HG02970 (cell line): ENCODE measurements around the gene PAGE1.
"Not testable (repeated sequence)": the region's sequence is repeated elsewhere in the genome, so short reads cannot be mapped to it uniquely, and the experiment has no call there.

Experiments used
- ATAC-seq: cut with Tn5 transposase; IDR thresholded peaks from one replicate; pipeline ENCODE4 v1.9.1; 2021; ENCODE audit warnings: mild to moderate bottlenecking, moderate library complexity, moderate number of reproducible peaks; ENCODE audit not compliant: unreplicated experiment, low FRiP score

Gene PAGE1

GRCh38 chrX:49695276-49696180, at the start of gene PAGE1:
Gene PAGE1 (minus strand): TSS chrX:49695984. CDS start chrX:49694770, 1,214 bp downstream.
- no peak for ATAC-seq

- not testable (repeated sequence) for ATAC-seq
Measured at GRCh38 chrX:49741501-49741900, 45.7 kb upstream of the PAGE1 start.

- ATAC-seq: no peak
Measured at GRCh38 chrX:49727847-49728246, 32.1 kb upstream of the PAGE1 start.

GRCh38 chrX:49726966-49727365, 31.2 kb upstream of the PAGE1 start:
- no peak for ATAC-seq

GRCh38 chrX:49725923-49726904, 30.4 kb upstream of the PAGE1 start:
- ATAC-seq: no peak

GRCh38 chrX:49725401-49725800, 29.6 kb upstream of the PAGE1 start:
- ATAC-seq: no peak

GRCh38 chrX:49720106-49720505, 24.3 kb upstream of the PAGE1 start:
- ATAC-seq: not testable (repeated sequence)

GRCh38 chrX:49712577-49712976, 16.8 kb upstream of the PAGE1 start:
- no peak for ATAC-seq

- no peak for ATAC-seq
Measured at GRCh38 chrX:49710744-49711319, 15.0 kb upstream of the PAGE1 start.

GRCh38 chrX:49704691-49705404, 9.1 kb upstream of the PAGE1 start:
- no peak for ATAC-seq

GRCh38 chrX:49701933-49702332, 6.1 kb upstream of the PAGE1 start:
- no peak for ATAC-seq

- ATAC-seq: no peak
Measured at GRCh38 chrX:49701323-49701722, 5.5 kb upstream of the PAGE1 start.

- no peak for ATAC-seq
Measured at GRCh38 chrX:49675075-49675719, 20.6 kb downstream of the PAGE1 start.

- no peak for ATAC-seq
Measured at GRCh38 chrX:49673394-49673793, 22.4 kb downstream of the PAGE1 start.

GRCh38 chrX:49664824-49665223, 31.0 kb downstream of the PAGE1 start:
- ATAC-seq: no peak

GRCh38 chrX:49661881-49662280, 33.9 kb downstream of the PAGE1 start:
- ATAC-seq: no peak

- ATAC-seq: no peak
Measured at GRCh38 chrX:49659771-49660170, 36.0 kb downstream of the PAGE1 start.

GRCh38 chrX:49656533-49656932, 39.3 kb downstream of the PAGE1 start:
- no peak for ATAC-seq

GRCh38 chrX:49644991-49645637, 50.7 kb downstream of the PAGE1 start:
- no peak for ATAC-seq
